IMR-90 (cell line): Measurements from ENCODE around the gene LLPH. TPM values are rescaled to one million over a fixed set of nuclear protein-coding genes. Genes with fewer than 3 reads are reported as not detected.

Source experiments
- ATAC-seq: fragments of 200-7000 bp; cut with Tn5 transposase; 2 replicates; pipeline ENCODE4 v1.9.1; 2020; ENCODE audit warnings: low read depth, mild to moderate bottlenecking, moderate library complexity
- BruUV-seq: library from RNA; stranded (reverse); fragments of 400-500 nt; replicated peaks from 2 replicates; lab custom pipeline; 2021; lab: Mats Ljungman, UMichigan
- CTCF ChIA-PET: fragments of 300-600 bp; formaldehyde crosslinking; extraction: SDS; loops from one replicate; lab custom pipeline; 2021; ENCODE audit warnings: antibody characterized with exemption; lab: Yijun Ruan, JAX
- POLR2A ChIA-PET: fragments of 300-600 bp; sonication (Branson Sonifier 250); formaldehyde crosslinking; loops from one replicate; lab custom pipeline; 2022; ENCODE audit warnings: antibody characterized with exemption; ENCODE audit not compliant: unreplicated experiment; lab: Charles Lee
- DNase-seq: peaks from one replicate; pipeline ENCODE4 v3.0.0; 2013
- H2AFZ ChIP-seq: replicated peaks from 2 replicates; pipeline ENCODE3; 2013; ENCODE audit warnings: low read length, mild to moderate bottlenecking; ENCODE audit not compliant: poor library complexity
- H2AK5ac ChIP-seq: 2 replicates; pipeline ENCODE4 v1.6.1; 2013; ENCODE audit warnings: low read depth, low read length, inconsistent platforms
- H2AK9ac ChIP-seq: replicated peaks from 2 replicates; pipeline ENCODE3; 2013; ENCODE audit warnings: mild to moderate bottlenecking, low read depth, low read length, moderate library complexity; ENCODE audit not compliant: poor library complexity
- H2BK120ac ChIP-seq: 2 replicates; pipeline ENCODE4 v1.6.1; 2013; ENCODE audit warnings: low read depth, low read length, inconsistent platforms
- H2BK15ac ChIP-seq: 3 replicates; pipeline ENCODE4 v1.6.1; 2013; ENCODE audit warnings: low read depth, low read length, inconsistent platforms
- H2BK20ac ChIP-seq: 2 replicates; pipeline ENCODE4 v1.6.1; 2013; ENCODE audit warnings: low read depth, mild to moderate bottlenecking, inconsistent platforms, low read length, moderate library complexity
- H2BK5ac ChIP-seq: 2 replicates; pipeline ENCODE4 v1.6.1; 2013; ENCODE audit warnings: mild to moderate bottlenecking, low read depth, low read length, inconsistent platforms; ENCODE audit not compliant: poor library complexity, severe bottlenecking
- H3K14ac ChIP-seq: replicated peaks from 2 replicates; pipeline ENCODE4 v1.6.1; 2013; ENCODE audit warnings: low read depth, low read length, inconsistent platforms
- H3K18ac ChIP-seq: 2 replicates; pipeline ENCODE4 v1.6.1; 2013; ENCODE audit warnings: low read depth, low read length, control low read depth
- H3K23ac ChIP-seq: 2 replicates; pipeline ENCODE4 v1.6.1; 2013; ENCODE audit warnings: low read depth, low read length, inconsistent platforms
- H3K27ac ChIP-seq: 2 replicates; pipeline ENCODE4 v1.5.1; 2013; ENCODE audit warnings: mild to moderate bottlenecking, control low read depth, low read length; ENCODE audit not compliant: insufficient read depth
- H3K27me3 ChIP-seq: 2 replicates; pipeline ENCODE4 v1.6.1; 2013; ENCODE audit warnings: low read length; ENCODE audit not compliant: control insufficient read depth, insufficient read depth
- H3K36me3 ChIP-seq: 2 replicates; pipeline ENCODE4 v1.6.1; 2013; ENCODE audit warnings: low read length, mixed read lengths; ENCODE audit not compliant: control insufficient read depth, insufficient read depth
- H3K4ac ChIP-seq: 2 replicates; pipeline ENCODE4 v1.6.1; 2013; ENCODE audit warnings: low read depth, low read length, inconsistent platforms
- H3K4me1 ChIP-seq: 2 replicates; pipeline ENCODE4 v1.6.1; 2013; ENCODE audit warnings: low read length, mixed read lengths; ENCODE audit not compliant: control insufficient read depth, insufficient read depth
- H3K4me2 ChIP-seq: 2 replicates; pipeline ENCODE4 v1.6.1; 2013; ENCODE audit warnings: low read depth, mild to moderate bottlenecking, control low read depth, low read length, moderate library complexity
- H3K4me3 ChIP-seq: 2 replicates; pipeline ENCODE4 v1.5.1; 2013; ENCODE audit warnings: low read depth, mild to moderate bottlenecking, control low read depth, low read length, moderate library complexity; ENCODE audit not compliant: insufficient read depth
- H3K56ac ChIP-seq: 2 replicates; pipeline ENCODE4 v1.6.1; 2013; ENCODE audit warnings: low read length, inconsistent platforms; ENCODE audit not compliant: insufficient read depth; ENCODE audit errors: extremely low read depth
- H3K79me1 ChIP-seq, 2 experiments: 2 replicates each; pipeline ENCODE4 v1.6.1; 2013; ENCODE audit warnings: low read length in 2 of 2, inconsistent platforms in 1 of 2, low read depth in 1 of 2
- H3K9ac ChIP-seq: 2 replicates; pipeline ENCODE4 v1.6.1; 2013; ENCODE audit warnings: low read depth, low read length, control low read depth
- H3K9me1 ChIP-seq: 2 replicates; pipeline ENCODE4 v1.6.1; 2013; ENCODE audit warnings: low read length, inconsistent platforms; ENCODE audit not compliant: insufficient read depth
- H3K9me3 ChIP-seq: 2 replicates; pipeline ENCODE4 v1.6.1; 2013; ENCODE audit warnings: low read length; ENCODE audit not compliant: control insufficient read depth, insufficient read depth
- H4K20me1 ChIP-seq: 2 replicates; pipeline ENCODE4 v1.6.1; 2013; ENCODE audit warnings: low read length, inconsistent platforms; ENCODE audit not compliant: insufficient read depth
- H4K5ac ChIP-seq: 2 replicates; pipeline ENCODE4 v1.6.1; 2013; ENCODE audit warnings: mild to moderate bottlenecking, low read depth, low read length, control low read depth
- H4K8ac ChIP-seq, 2 experiments: 2 replicates each; pipeline ENCODE4 v1.6.1; 2013; ENCODE audit warnings: low read depth in 2 of 2, low read length in 2 of 2, control low read depth in 1 of 2, inconsistent platforms in 1 of 2
- H4K91ac ChIP-seq: 2 replicates; pipeline ENCODE4 v1.6.1; 2013; ENCODE audit warnings: low read depth, low read length, inconsistent platforms; ENCODE audit not compliant: insufficient read depth
- BHLHE40 ChIP-seq: fragments of 150-350 bp; IDR thresholded peaks from 2 replicates; pipeline ENCODE4 v1.6.1; 2016; ENCODE audit warnings: mild to moderate bottlenecking, low read depth, low read length
- CEBPB ChIP-seq: IDR thresholded peaks from 2 replicates; pipeline ENCODE4 v1.6.1; 2012; ENCODE audit warnings: low read depth, low read length, improper control_type of control experiment
- CHD1 ChIP-seq: IDR thresholded peaks from 2 replicates; pipeline ENCODE4 v1.6.1; 2012; ENCODE audit warnings: low read depth, low read length, improper control_type of control experiment
- CTCF ChIP-seq: conservative IDR thresholded peaks from 2 replicates; pipeline ENCODE4 v1.5.1; 2012; ENCODE audit warnings: mild to moderate bottlenecking, low read depth, low read length, improper control_type of control experiment
- ELK1 ChIP-seq: fragments of 150-350 bp; IDR thresholded peaks from 2 replicates; pipeline ENCODE4 v1.6.1; 2016; ENCODE audit warnings: low read depth, mild to moderate bottlenecking, low read length, moderate library complexity, borderline replicate concordance
- FOS ChIP-seq: fragments of 150-350 bp; IDR thresholded peaks from 2 replicates; pipeline ENCODE4 v1.6.1; 2016; ENCODE audit warnings: low read depth, low read length
- MAFK ChIP-seq: IDR thresholded peaks from 2 replicates; pipeline ENCODE4 v1.6.1; 2012; ENCODE audit warnings: low read depth, low read length, improper control_type of control experiment
- MAZ ChIP-seq: IDR thresholded peaks from 2 replicates; pipeline ENCODE4 v1.6.1; 2012; ENCODE audit warnings: low read depth, mild to moderate bottlenecking, low read length, improper control_type of control experiment, moderate library complexity, borderline replicate concordance
- MXI1 ChIP-seq: IDR thresholded peaks from 2 replicates; pipeline ENCODE4 v1.6.1; 2012; ENCODE audit warnings: low read depth, mild to moderate bottlenecking, low read length, moderate library complexity, borderline replicate concordance
- NFE2L2 ChIP-seq: fragments of 150-350 bp; IDR thresholded peaks from 2 replicates; pipeline ENCODE4 v1.6.1; 2016; ENCODE audit warnings: low read depth, mild to moderate bottlenecking, low read length
- POLR2A ChIP-seq: IDR thresholded peaks from 2 replicates; pipeline ENCODE4 v1.6.1; 2012; ENCODE audit warnings: mild to moderate bottlenecking, low read depth, low read length
- RAD21 ChIP-seq: IDR thresholded peaks from 2 replicates; pipeline ENCODE4 v1.6.1; 2012; ENCODE audit warnings: low read length, improper control_type of control experiment
- RCOR1 ChIP-seq: IDR thresholded peaks from 2 replicates; pipeline ENCODE4 v1.6.1; 2012; ENCODE audit warnings: mild to moderate bottlenecking, low read length, improper control_type of control experiment; ENCODE audit not compliant: insufficient replicate concordance
- RFX5 ChIP-seq: IDR thresholded peaks from 2 replicates; pipeline ENCODE4 v1.8.0; 2012; ENCODE audit warnings: low read depth, mild to moderate bottlenecking, low read length, moderate library complexity
- SMC3 ChIP-seq: fragments of 150-350 bp; IDR thresholded peaks from 2 replicates; pipeline ENCODE4 v1.6.1; 2016; ENCODE audit warnings: low read depth, mild to moderate bottlenecking, antibody characterized with exemption, low read length, moderate library complexity
- USF2 ChIP-seq: fragments of 150-350 bp; IDR thresholded peaks from 2 replicates; pipeline ENCODE4 v1.6.1; 2017; ENCODE audit warnings: mild to moderate bottlenecking, antibody characterized with exemption, low read length, low read depth
- WGBS, 2 experiments: methylation state at CpG; one replicate each; pipeline versions ENCODE4 v1.1.5 to v1.1.7; 2013; ENCODE audit warnings: missing lambda C conversion rate in 2 of 2; ENCODE audit not compliant: insufficient read length in 1 of 2; ENCODE audit errors: extremely low coverage in 2 of 2; 5-methylcytosine and 5-hydroxymethylcytosine counted together
- dilution Hi-C: fragments of 300-500 bp; cut with HindIII; formaldehyde crosslinking; loops from one replicate; pipeline ENCODE4 v1.14.3; 2018; ENCODE audit warnings: low sequenced_read_pairs; ENCODE audit not compliant: unreplicated experiment
- in situ Hi-C: fragments of 300-500 bp; cut with MboI; formaldehyde crosslinking; loops from 3 replicates; pipeline ENCODE4 v1.14.3; 2019; ENCODE audit warnings: low sequenced_read_pairs, inconsistent platforms, mixed read lengths
- intact Hi-C: fragments of 100-400 bp; cut with micrococcal nuclease; formaldehyde crosslinking; loops from 2 replicates; pipeline ENCODE4 v1.10.0; 2022
- polyA plus RNA-seq, 3 experiments: library from polyadenylated mRNA; depleted of rRNA; stranded (reverse); fragments of >200 nt; gene quantifications; 2 replicates each; pipeline ENCODE4 v1.2.3, GENCODE V29; 2012; ENCODE audit warnings: low replicate concordance in 1 of 3
- total RNA-seq: library from RNA; depleted of rRNA; stranded (reverse); fragments of >200 nt; gene quantifications from 2 replicates; pipeline ENCODE4 v1.2.3, GENCODE V29; 2012

Gene LLPH
- total and polyA plus RNA-seq, 2 of the 4 experiments (the other 2 are of a cell fraction) = 2.7 to 17.0 TPM

DNA sequence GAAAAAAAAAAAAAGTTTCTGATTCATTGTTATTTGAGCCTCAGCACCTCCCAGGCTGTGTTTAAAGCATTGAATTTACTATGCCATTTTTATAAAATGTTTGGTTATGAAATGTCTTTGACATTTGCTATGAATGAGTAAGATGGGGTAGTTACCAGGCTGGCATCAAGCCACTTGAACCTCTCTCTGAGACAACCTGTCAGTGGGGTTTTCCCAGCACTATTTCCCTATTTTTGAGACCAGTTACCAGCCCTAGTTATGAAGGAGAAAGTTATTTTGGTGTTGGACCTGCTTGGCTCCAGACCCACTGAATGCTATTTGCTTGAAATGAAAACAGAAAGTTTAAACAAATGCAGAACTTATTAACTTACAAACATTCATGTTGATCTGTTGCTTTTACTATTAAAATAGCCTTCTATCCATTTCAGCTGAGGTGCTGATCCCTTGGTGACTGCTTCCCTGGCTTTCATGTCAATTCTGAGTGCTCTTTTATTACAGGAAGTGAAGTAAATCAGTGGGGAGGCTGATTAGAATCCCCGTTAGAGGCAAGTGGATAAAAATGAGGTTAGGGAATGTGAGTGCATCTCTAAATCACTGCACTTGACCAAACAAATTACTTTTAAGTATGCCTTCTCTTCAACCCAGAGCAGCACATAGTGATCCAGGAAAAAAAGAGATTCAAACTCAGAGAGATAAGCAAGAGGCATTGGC lies 37.8 kb downstream of the LLPH start:
- intact Hi-C loops (no loop called here), in situ Hi-C loops (no loop called here), dilution Hi-C loops (no loop called here)
- H3K14ac ChIP-seq = no peak overlapping the region
- H3K27me3 ChIP-seq = no peaks in the 10 kb centered on the region
- no peak overlapping the region for H2BK15ac ChIP-seq
- H2BK5ac ChIP-seq = no peak overlapping the region
- H3K79me1 ChIP-seq = no peaks in the 10 kb centered on the region
- H2BK120ac ChIP-seq = no peak overlapping the region
- no peak overlapping the region for H3K27ac ChIP-seq
- no peak overlapping the region for H3K9ac ChIP-seq
- H3K18ac ChIP-seq = no peak overlapping the region
- peak; percentile 44; the same call in 1 of the 2 replicates for ATAC-seq
- TF ChIP-seq CTCF = no peak
- TF ChIP-seq MAZ = no peak
- TF ChIP-seq NFE2L2 = no peak
- TF ChIP-seq CEBPB = no peak
- TF ChIP-seq POLR2A = no peak
- TF ChIP-seq MAFK = no peak
- TF ChIP-seq RAD21 = no peak
- no peak for TF ChIP-seq FOS
- no peak for TF ChIP-seq MXI1
- no peak for TF ChIP-seq BHLHE40
- TF ChIP-seq SMC3 = no peak
- TF ChIP-seq RCOR1 = no peak
- no peak for TF ChIP-seq ELK1
- TF ChIP-seq CHD1 = no peak
- no peak for TF ChIP-seq RFX5
- no peak for TF ChIP-seq USF2
- BruUV-seq = no TSS peak
- no peak overlapping the region for H4K91ac ChIP-seq
- no peaks in the 10 kb centered on the region for H3K9me3 ChIP-seq
- WGBS, 2 experiments = no CpG with 5 or more reads among the region's 1 CpG
- H3K9me1 ChIP-seq = no peaks in the 10 kb centered on the region
- peaks cover 2% of the 10 kb centered on the region for H3K4me1 ChIP-seq
- no peak overlapping the region for H3K4me3 ChIP-seq
- no peak overlapping the region for H2AK9ac ChIP-seq
- no peaks in the 10 kb centered on the region for H3K36me3 ChIP-seq
- H3K56ac ChIP-seq = no peak overlapping the region
- H2BK20ac ChIP-seq = no peak overlapping the region
- ChIA-PET POLR2A (no interaction called here), CTCF (no interaction called here)
- H4K5ac ChIP-seq = no peak overlapping the region
- H2AFZ ChIP-seq = no peak overlapping the region
- H3K4me2 ChIP-seq = peak overlapping the region; percentile 42
- H3K4ac ChIP-seq = no peak overlapping the region
- peak; percentile 56 for DNase-seq
- H3K23ac ChIP-seq = no peak overlapping the region
- no peak overlapping the region for H2AK5ac ChIP-seq
- no peak overlapping the region for H4K8ac ChIP-seq
- no peaks in the 10 kb centered on the region for H4K20me1 ChIP-seq
